ENCODE data around the gene ADAMTS12. TPM values are rescaled to one million over a fixed set of nuclear protein-coding genes. Genes with fewer than 3 reads are reported as not detected.

Gene ADAMTS12
- total RNA-seq, 6 experiments from 2014 or later = 1.1 to 3.9 (median 1.7) TPM

DNA sequence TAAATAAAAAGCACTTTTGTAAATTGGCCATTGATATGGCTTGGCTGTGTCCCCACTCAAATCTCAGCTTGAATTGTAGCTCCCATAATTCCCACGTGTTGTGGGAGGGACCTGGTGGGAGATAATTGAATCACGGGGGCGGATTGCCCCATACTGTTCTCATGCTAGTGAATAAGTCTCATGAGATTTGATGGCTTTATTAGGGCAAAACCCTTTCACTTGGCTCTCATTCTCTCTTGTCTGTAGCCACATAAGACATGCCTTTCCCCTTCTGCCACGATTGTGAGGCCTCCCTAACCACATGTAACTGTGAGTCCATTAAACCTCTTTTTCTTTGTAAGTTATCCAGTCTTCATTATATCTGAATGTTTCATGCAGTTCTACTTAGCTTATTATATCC, 297.8 kb downstream of the ADAMTS12 start:
- Histone ChIP-seq H3K4me1 (no peaks in the 10 kb centered on the region), H3K9me3 (no peaks in the 10 kb centered on the region), H3K27ac (no peak overlapping the region), H3K4me3 (no peak overlapping the region), H3K27me3 (no peaks in the 10 kb centered on the region), H3K36me3 (no peaks in the 10 kb centered on the region)
- DNase-seq (no peak), ATAC-seq (no peak)
- intact Hi-C loops (cut with DNase I) = no loop called here
- TF ChIP-seq, protein P1, sequence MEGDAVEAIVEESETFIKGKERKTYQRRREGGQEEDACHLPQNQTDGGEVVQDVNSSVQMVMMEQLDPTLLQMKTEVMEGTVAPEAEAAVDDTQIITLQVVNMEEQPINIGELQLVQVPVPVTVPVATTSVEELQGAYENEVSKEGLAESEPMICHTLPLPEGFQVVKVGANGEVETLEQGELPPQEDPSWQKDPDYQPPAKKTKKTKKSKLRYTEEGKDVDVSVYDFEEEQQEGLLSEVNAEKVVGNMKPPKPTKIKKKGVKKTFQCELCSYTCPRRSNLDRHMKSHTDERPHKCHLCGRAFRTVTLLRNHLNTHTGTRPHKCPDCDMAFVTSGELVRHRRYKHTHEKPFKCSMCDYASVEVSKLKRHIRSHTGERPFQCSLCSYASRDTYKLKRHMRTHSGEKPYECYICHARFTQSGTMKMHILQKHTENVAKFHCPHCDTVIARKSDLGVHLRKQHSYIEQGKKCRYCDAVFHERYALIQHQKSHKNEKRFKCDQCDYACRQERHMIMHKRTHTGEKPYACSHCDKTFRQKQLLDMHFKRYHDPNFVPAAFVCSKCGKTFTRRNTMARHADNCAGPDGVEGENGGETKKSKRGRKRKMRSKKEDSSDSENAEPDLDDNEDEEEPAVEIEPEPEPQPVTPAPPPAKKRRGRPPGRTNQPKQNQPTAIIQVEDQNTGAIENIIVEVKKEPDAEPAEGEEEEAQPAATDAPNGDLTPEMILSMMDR (IDR thresholded peaks at IDR 0.05) = no peak
- TF ChIP-seq POLR2A (IDR thresholded peaks at IDR 0.05) = no peak
- WGBS (ENCODE audit: insufficient coverage, low coverage, low lambda C conversion rate, missing lambda C conversion rate) = 60% methylated on average over 4 of the region's 4 CpGs

DNA sequence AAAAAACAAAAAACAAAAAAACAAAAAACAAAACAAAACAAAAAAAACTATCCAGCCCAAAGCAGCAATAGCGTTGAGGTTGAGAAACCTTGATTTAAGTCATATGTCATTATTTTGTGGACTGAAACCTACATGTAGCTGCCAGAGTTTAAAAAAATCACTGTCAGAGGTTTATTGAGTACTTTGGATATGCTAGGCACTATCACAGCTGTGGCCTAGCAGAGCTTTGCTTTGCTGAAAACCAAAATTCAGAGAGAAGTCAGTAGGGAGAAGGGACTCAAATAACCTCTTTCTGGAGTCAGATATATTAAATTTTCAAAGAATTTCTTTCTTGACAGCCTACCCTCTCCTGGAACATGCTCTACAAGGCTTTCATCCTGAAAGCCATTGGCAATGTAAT, 299.5 kb downstream of the ADAMTS12 start:
- DNase-seq (no peak), ATAC-seq (no peak)
- Histone ChIP-seq H3K36me3 (no peaks in the 10 kb centered on the region), H3K9me3 (no peaks in the 10 kb centered on the region), H3K4me3 (no peak overlapping the region), H3K27me3 (no peaks in the 10 kb centered on the region), H3K4me1 (no peaks in the 10 kb centered on the region), H3K27ac (no peak overlapping the region)
- TF ChIP-seq, protein P1 (IDR thresholded peaks at IDR 0.05) = no peak
- TF ChIP-seq POLR2A (IDR thresholded peaks at IDR 0.05) = no peak
- intact Hi-C loops (cut with DNase I) = no loop called here
- 80% methylated on average over 1 of the region's 1 CpG for WGBS (ENCODE audit: insufficient coverage, low coverage, low lambda C conversion rate, missing lambda C conversion rate)

DNA sequence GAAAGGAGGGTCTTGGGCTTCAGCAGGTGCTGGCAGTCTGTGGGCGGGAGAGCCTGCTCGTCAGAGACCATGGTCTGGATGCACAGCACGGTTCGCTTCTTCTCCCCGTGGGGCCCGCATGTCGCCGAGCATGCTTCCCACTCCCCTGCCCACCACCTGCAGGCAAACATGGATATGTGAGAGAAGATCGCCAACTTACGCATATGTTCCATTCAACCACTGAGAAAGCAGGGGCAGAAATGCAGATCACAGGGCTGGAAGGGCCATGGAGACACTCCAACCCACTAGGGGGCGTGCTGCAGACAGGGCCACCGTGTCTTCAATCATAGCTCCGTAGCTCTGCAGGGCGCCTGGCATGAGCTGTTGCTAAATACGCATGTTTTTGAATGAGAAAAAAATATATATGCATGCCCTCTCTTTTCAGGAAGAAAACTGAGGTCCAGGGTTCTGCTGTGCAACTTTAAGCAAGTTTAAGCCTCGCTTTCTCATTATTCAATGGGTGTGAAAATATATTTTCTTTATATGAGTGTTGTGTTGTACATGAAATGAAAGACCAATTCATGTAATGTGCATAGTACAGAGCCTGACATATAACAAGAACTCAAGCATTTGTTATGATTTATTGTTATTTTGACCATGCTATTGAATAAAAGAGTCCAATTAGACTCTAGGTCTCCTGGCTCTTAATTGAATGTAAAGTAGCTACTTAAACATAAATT, 303.0 kb downstream of the ADAMTS12 start:
- ATAC-seq = peak in 3 of 4 donors; percentile 57 to 68 (median 59)
- peak in 1 of 3 donors; percentile 21 for DNase-seq

DNA sequence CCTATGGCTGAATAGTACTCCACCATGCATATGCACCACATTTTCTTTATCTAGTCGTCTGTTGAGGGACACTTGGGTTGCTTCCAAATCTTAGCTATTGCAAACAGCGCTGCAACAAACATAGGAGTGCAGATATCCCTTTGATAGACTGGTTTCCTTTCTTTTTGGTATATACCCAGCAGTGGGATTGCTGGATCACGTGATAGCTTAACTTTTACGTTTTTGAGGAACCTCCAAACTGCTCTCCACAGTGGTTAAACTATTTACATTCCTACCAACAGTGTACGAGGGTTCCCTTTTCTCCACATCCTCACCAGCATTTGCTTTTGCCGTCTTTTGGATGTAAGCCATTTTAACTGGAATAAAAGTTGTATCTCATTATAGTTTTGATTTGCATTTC, 308.5 kb downstream of the ADAMTS12 start:
- TF ChIP-seq, protein P1 (IDR thresholded peaks at IDR 0.05) = no peak
- TF ChIP-seq POLR2A (IDR thresholded peaks at IDR 0.05) = no peak
- H3K4me3 ChIP-seq = no peak overlapping the region
- no peaks in the 10 kb centered on the region for H3K27me3 ChIP-seq
- peaks cover 0 to 16% (median 4%) of the 10 kb centered on the region in 4 donors for H3K4me1 ChIP-seq
- DNase-seq (no peak), ATAC-seq (peak in 2 of 4 donors; percentile 40 to 53)
- 19% methylated on average over 6 of the region's 6 CpGs for WGBS (ENCODE audit: insufficient coverage, low coverage, low lambda C conversion rate, missing lambda C conversion rate)
- no peaks in the 10 kb centered on the region for H3K36me3 ChIP-seq
- H3K9me3 ChIP-seq = no peaks in the 10 kb centered on the region
- no peak overlapping the region for H3K27ac ChIP-seq
- intact Hi-C loops (cut with DNase I) = no loop called here

More for the DNA sequence above, 303.0 kb downstream of the ADAMTS12 start:
- TF ChIP-seq, protein P1 (IDR thresholded peaks at IDR 0.05) = peak; percentile 14 to 54 (median 24)
- TF ChIP-seq POLR2A (IDR thresholded peaks at IDR 0.05) = no peak
- Histone ChIP-seq H3K4me3 (no peak overlapping the region), H3K27ac (no peak overlapping the region), H3K9me3 (no peaks in the 10 kb centered on the region), H3K27me3 (no peaks in the 10 kb centered on the region), H3K36me3 (no peaks in the 10 kb centered on the region), H3K4me1 (no peaks in the 10 kb centered on the region)
- 72% methylated on average over 13 of the region's 16 CpGs for WGBS (ENCODE audit: insufficient coverage, low coverage, low lambda C conversion rate, missing lambda C conversion rate)
- intact Hi-C loops (cut with DNase I) = no loop called here
